Neutrophil (primary cell): ENCODE measurements around the gene B4GALT1.

Source experiments
- H3K27ac ChIP-seq: fragments of 200-600 bp; sonication (generic); 2 replicates; pipeline ENCODE4 v1.5.1; 2016; ENCODE audit warnings: mild to moderate bottlenecking, moderate library complexity
- H3K27me3 ChIP-seq: fragments of 200-600 bp; sonication (generic); 2 replicates; pipeline ENCODE4 v1.6.0; 2016; ENCODE audit warnings: mild to moderate bottlenecking
- H3K36me3 ChIP-seq: fragments of 200-600 bp; sonication (generic); 2 replicates; pipeline ENCODE4 v1.5.1; 2017
- H3K4me1 ChIP-seq, 2 experiments: fragments of 200-600 bp in 1 of 2; sonication (generic) in 1 of 2; 1 replicate in 1 of 2; 2 replicates in 1 of 2; pipeline versions ENCODE4 v1.5.1 to v1.6.1; 2013 to 2016; ENCODE audit warnings: low read depth in 1 of 2, low read length in 1 of 2, mild to moderate bottlenecking in 1 of 2, moderate library complexity in 1 of 2; ENCODE audit not compliant: control insufficient read depth in 1 of 2, insufficient read depth in 1 of 2
- H3K4me3 ChIP-seq, 2 experiments: fragments of 200-600 bp in 1 of 2; sonication (generic) in 1 of 2; 1 replicate in 1 of 2; 2 replicates in 1 of 2; pipeline ENCODE4 v1.5.1; 2013 to 2016; ENCODE audit warnings: low read depth in 1 of 2, low read length in 1 of 2, mild to moderate bottlenecking in 1 of 2, moderate library complexity in 1 of 2
- H3K9me3 ChIP-seq: fragments of 200-600 bp; sonication (generic); 2 replicates; pipeline ENCODE4 v1.5.1; 2016
- CTCF ChIP-seq: fragments of 200-600 bp; sonication (generic); IDR thresholded peaks from 2 replicates; pipeline ENCODE4 v1.5.1; 2016; ENCODE audit warnings: antibody characterized with exemption

Gene B4GALT1

GRCh38 chr9:33187519-33188218 is 20.5 kb upstream of the B4GALT1 start:
- TF ChIP-seq CTCF = no peak
- Histone ChIP-seq H3K4me1 (no peaks in the 10 kb centered on the region), H3K27me3 (no peaks in the 10 kb centered on the region), H3K27ac (no peak overlapping the region), H3K9me3 (no peaks in the 10 kb centered on the region), H3K36me3 (no peaks in the 10 kb centered on the region), H3K4me3 (no peak overlapping the region)

- Histone ChIP-seq H3K27ac (no peak overlapping the region), H3K9me3 (no peaks in the 10 kb centered on the region), H3K4me1 (no peaks in the 10 kb centered on the region), H3K27me3 (no peaks in the 10 kb centered on the region), H3K4me3 (no peak overlapping the region), H3K36me3 (no peaks in the 10 kb centered on the region)
- TF ChIP-seq CTCF = no peak
Measured at GRCh38 chr9:33186457-33187168, 19.5 kb upstream of the B4GALT1 start.

GRCh38 chr9:33185858-33186257 is 18.7 kb upstream of the B4GALT1 start:
- Histone ChIP-seq H3K27ac (no peak overlapping the region), H3K4me3 (no peak overlapping the region), H3K36me3 (no peaks in the 10 kb centered on the region), H3K4me1 (no peaks in the 10 kb centered on the region), H3K9me3 (no peaks in the 10 kb centered on the region), H3K27me3 (no peaks in the 10 kb centered on the region)
- no peak for TF ChIP-seq CTCF

- Histone ChIP-seq H3K9me3 (no peaks in the 10 kb centered on the region), H3K36me3 (no peaks in the 10 kb centered on the region), H3K27me3 (no peaks in the 10 kb centered on the region), H3K27ac (no peak overlapping the region), H3K4me1 (no peaks in the 10 kb centered on the region), H3K4me3 (no peak overlapping the region)
- no peak for TF ChIP-seq CTCF
Measured at GRCh38 chr9:33185406-33185805, 18.3 kb upstream of the B4GALT1 start.

GRCh38 chr9:33184963-33185362 is 17.8 kb upstream of the B4GALT1 start:
- Histone ChIP-seq H3K9me3 (no peaks in the 10 kb centered on the region), H3K27me3 (no peaks in the 10 kb centered on the region), H3K27ac (no peak overlapping the region), H3K4me3 (no peak overlapping the region), H3K36me3 (no peaks in the 10 kb centered on the region), H3K4me1 (no peaks in the 10 kb centered on the region)
- TF ChIP-seq CTCF = no peak
